GM10266 (cell line): ENCODE data around the gene KLHL3.

Experiments used
- DNase-seq: peaks from one replicate; pipeline ENCODE4 v3.0.0; 2012; ENCODE audit errors: extremely low spot score
- CTCF ChIP-seq: IDR thresholded peaks from 2 replicates; pipeline ENCODE4 v1.5.1; 2012; ENCODE audit warnings: mild to moderate bottlenecking, low read depth; ENCODE audit not compliant: control insufficient read depth, insufficient read depth; ENCODE audit errors: missing control alignments

Gene KLHL3

GRCh38 chr5:137603891-137604290 is 132.0 kb downstream of the KLHL3 start:
- no peak for TF ChIP-seq CTCF
- no peak for DNase-seq

GRCh38 chr5:137603356-137603755 is 132.5 kb downstream of the KLHL3 start:
- TF ChIP-seq CTCF: no peak
- DNase-seq: no peak

GRCh38 chr5:137602721-137603273 is 133.1 kb downstream of the KLHL3 start:
- TF ChIP-seq CTCF: no peak
- DNase-seq: no peak

- no peak for DNase-seq
- no peak for TF ChIP-seq CTCF
Measured at GRCh38 chr5:137600721-137601360, 135.0 kb downstream of the KLHL3 start.

GRCh38 chr5:137599457-137599856 is 136.4 kb downstream of the KLHL3 start:
- DNase-seq: no peak
- no peak for TF ChIP-seq CTCF

- TF ChIP-seq CTCF: no peak
- DNase-seq: no peak
Measured at GRCh38 chr5:137598399-137598798, 137.5 kb downstream of the KLHL3 start.

GRCh38 chr5:137596941-137597340 is 138.9 kb downstream of the KLHL3 start:
- TF ChIP-seq CTCF: no peak
- no peak for DNase-seq
